ENCODE data around the gene PIP4P1.
A peak's percentile ranks its signal among the peaks of the same experiment; 100 is the strongest.

PIP4P1 gene

DNA sequence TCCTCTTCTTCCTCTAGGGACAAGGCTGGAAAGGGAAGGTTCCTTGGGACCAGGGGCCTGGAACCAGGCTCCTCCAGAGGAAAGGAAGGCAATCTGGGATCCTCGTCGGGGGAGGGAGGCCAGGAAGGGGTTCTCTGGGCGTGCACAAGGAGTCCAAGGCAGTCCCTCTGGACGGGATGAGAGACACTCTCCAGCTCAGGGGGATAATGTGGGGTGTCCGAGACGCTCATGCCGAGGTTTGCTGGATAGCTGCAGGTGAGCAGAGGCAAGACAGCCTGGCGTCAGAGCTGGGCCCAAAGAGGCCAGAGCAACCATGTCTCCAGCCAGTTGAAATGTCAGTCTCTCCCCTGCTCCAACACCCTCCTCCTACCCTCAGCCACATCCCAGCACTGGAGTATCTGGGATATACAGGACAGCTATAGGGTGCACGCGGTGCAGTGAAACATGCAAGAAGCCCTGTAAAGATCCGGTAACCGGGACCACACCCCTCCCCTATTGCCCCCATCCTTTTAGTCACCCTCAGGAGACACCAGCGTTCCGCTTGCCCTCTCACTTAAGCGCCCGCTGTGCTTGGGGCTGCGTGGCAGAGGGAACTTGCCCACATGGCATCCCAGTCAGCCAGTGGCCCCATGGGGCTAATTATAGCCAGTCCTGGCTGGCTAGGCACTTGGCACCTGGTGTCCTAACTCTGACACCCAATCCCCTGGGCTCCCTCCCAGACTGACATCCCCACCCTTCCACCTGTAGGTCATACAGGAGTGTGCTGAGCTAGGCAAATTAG lies 25.5 kb downstream of the PIP4P1 start, which contains the start of gene KLHL33:
TSS of gene KLHL33 (minus strand) at position 585 of the 781 bp plus-strand sequence. CDS start at position 230, 355 bp downstream.
- no peak for DNase-seq (ENCODE audit: low read depth in 2 of 2)

GRCh38 chr14:20434701-20435581 lies 26.3 kb downstream of the PIP4P1 start:
- DNase-seq (ENCODE audit: low read depth in 2 of 2) = no peak

DNA sequence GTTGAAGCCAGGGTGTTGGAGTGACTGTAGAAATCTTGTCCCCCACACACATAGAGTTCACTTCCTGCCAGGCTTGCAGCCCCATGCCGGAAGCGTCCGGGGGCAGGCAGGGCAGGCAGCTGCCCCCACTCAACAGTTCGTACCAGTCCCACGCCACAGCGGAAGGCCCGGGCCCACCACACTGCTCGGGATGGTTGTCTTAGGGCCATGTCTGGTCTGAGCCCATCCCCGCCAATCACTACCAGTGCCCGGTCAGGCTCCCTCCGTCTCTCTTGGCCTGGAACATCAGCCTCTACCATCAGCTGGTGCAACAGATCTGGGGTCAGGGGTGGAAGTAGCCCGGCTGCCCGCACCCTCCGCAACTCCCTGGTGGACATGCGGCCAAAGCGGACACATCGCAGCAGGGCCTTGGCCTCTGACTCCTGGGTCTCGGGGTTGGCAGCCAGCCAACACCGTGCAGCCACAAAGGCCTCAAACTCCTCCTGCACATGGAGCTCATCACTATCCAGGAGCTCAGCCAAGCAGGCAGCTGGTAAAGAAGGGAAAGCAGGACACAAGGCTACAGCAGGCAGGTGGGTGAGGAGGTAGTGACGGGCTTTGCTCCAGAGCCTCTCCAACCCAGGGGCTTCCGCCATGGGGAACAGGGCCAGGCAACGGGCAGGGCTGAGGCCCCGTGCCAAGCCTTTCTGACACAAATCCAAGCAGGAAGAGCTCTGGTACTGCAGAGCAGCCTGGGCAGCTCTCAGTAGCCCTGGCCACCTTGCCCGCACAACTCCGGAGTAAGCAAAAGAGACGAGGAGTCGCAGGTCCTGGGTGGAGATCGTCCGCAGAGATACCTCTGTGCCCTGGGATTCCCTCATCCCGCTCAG lies 31.2 kb downstream of the PIP4P1 start:
- DNase-seq (ENCODE audit: low read depth in 2 of 2) = no peak

DNA sequence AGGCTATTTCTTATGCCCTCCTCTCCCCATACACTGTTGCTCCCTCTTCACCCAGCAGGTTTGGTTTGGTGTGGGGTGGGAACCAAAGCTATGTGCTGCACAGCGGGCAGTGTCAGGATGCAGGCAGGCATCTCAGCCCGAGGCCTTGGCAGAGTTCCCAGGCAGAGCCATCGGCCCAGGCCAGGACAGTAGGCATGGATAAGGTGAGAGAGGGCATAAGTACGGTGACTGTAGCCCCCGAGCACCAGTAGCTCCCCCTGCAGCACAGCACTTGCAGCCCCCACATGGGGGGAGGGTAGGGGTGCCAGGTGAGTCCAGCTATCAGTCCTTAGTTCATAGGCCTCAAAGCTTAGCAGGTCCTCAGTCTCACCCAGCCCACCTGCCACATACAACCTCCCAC lies 32.4 kb downstream of the PIP4P1 start:
- no peak for DNase-seq (ENCODE audit: low read depth in 2 of 2)

- no peak for DNase-seq (ENCODE audit: low read depth in 2 of 2)
Measured at GRCh38 chr14:20428010-20428365, 33.2 kb downstream of the PIP4P1 start.

- no peak for DNase-seq (ENCODE audit: low read depth in 2 of 2)
Measured at GRCh38 chr14:20427231-20428009, 33.8 kb downstream of the PIP4P1 start.

DNA sequence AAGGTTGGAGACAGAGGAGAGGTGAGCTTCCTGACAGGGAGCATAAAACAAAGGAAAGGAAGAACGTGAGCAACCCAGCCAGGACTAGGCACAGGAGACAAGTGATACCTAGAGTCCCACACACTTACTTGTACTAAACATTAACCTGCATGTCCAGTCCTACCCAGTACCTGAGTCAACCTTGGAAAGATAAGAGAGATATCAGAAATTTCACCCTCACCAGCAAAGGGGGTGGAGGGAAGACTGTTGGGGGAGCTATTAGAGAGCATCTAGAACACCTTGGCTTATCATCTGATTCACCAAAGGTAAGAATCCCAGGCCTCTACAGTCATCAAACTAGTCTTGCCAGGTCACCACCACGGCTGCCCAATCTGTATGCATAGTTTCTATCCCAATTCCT lies 36.4 kb downstream of the PIP4P1 start:
- no peak for DNase-seq (ENCODE audit: low read depth in 2 of 2)

DNA sequence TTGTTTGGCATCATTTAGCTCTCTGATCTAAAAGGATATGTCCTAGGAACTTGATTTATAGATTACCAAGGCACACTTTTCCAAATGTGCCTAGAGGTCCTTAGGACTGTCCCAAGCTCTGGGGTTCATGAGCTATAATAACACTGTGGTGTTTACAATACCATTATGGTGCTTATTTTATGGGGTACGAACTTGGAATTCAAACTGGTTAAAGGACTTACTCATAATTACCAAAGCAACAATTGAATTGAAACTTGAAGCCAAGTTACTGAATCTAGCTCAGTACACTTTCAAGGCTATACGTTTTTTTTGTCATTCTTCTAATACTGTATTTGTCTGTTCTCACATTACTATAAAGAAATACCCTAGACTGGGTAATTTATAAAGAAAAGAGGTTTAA lies 38.3 kb downstream of the PIP4P1 start:
- no peak for DNase-seq (ENCODE audit: low read depth in 2 of 2)

DNA sequence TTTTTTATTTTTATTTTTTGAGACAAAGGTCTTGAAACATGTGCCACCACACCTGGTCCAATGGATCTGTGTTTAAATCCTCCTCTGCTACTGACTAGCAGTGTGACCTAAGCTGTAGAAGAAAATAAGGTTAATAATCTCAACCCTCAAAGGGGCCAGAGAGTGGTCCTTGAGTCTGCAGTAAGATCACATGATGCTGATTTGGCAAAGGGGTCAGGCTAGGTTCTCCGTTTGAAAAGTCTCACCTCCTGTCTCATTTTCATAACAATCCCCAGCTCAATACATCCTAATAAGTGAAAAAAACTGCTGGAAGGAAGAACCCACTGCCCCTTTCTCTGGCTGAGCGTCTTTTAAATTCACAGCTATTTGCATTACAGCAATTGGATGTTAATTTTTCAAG lies 40.0 kb downstream of the PIP4P1 start:
- no peak for DNase-seq (ENCODE audit: low read depth in 2 of 2)

DNA sequence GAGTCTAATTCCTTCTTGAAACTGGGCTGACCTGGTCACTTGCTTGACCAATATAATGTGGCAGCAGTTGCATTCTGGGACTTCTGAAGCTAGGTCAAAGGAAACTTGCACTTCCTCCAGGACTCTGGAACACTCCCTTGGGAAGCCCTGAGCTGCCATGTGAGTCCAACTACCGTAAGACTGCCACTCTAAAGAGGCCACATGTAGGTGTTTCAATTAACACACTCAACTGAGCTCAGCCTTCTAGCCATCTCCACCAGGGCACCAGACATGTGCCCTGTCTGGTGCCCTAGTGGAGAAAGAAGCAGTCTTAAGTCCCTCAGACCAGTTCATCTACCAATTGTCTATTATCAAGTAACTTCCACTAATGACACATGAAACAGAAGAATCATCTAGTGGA lies 41.8 kb downstream of the PIP4P1 start:
- no peak for DNase-seq (ENCODE audit: low read depth in 2 of 2)

GRCh38 chr14:20418501-20418909 lies 42.7 kb downstream of the PIP4P1 start:
- no peak for DNase-seq (ENCODE audit: low read depth in 2 of 2)

DNA sequence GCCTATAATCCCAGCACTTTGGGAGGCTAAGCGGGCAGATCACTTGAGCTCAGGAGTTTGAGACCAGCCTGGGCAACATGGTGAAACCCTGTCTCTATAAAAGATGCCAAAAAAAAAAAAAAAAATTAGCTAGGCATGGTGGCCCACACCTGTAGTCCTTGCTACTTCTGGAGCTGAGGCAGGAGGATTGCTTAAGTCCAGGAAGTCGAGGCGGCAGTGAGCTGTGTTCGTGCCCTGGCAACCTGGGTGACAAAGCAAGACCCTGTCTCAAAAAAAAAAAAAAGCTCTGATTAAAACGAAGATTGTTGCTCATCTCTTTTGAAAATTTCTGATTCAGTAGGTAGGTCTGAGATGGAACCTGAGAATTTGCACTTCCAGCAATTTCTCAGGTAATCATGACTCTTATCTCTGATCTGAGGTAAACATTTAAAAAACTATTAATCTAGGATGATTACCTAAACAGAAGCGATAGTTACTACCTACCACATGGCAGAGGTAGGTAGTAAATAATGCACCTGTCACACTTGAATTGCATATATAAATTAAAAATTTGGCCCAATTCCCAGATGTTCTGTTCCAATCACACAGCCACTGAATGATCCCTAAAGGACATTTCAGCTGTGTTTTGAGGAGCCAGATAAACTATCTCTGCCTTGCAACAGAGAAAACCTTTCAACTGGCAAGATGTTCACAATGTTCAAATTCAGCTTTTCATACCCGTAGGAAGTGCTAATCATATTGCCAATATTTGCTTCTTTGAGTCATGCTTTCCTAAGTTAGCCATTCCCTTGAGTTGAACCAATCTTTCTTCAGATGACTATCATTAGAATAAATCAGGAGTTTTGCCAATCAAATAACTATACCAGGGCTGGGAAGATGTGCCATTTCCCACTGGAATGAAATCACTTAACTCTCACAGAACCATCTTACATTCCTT lies 43.7 kb downstream of the PIP4P1 start:
- no peak for DNase-seq (ENCODE audit: low read depth in 2 of 2)

GRCh38 chr14:20416223-20416622 lies 45.0 kb downstream of the PIP4P1 start:
- DNase-seq (ENCODE audit: low read depth in 2 of 2) = no peak

- no peak for DNase-seq (ENCODE audit: low read depth in 2 of 2)
Measured at GRCh38 chr14:20415782-20416206, 45.4 kb downstream of the PIP4P1 start.

DNA sequence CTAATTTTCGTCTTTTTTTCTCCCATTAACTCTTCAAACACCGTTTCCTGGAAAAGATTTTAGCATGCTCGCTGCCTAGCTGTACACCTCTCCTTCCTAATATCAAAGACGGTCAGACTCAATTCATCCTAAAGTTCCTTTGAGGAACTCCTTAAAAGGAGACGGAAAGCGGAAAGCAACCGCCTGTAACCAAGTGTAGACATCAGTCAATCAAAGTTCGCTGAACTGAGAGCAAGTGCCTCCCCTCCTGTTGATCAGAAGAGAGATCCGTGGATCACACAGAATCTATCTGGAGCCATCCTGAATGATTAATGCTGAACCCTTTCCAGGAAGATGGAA lies 47.5 kb downstream of the PIP4P1 start:
- no peak for DNase-seq (ENCODE audit: low read depth in 2 of 2)

- DNase-seq (ENCODE audit: low read depth in 2 of 2) = peak; percentile 25 to 53
Measured at GRCh38 chr14:20412876-20413743, 48.1 kb downstream of the PIP4P1 start, which contains the start of gene TEP1. Gene TEP1, minus strand, starts transcription at chr14:20413501. Its CDS starts 5,062 bp downstream, at chr14:20408439.

DNA sequence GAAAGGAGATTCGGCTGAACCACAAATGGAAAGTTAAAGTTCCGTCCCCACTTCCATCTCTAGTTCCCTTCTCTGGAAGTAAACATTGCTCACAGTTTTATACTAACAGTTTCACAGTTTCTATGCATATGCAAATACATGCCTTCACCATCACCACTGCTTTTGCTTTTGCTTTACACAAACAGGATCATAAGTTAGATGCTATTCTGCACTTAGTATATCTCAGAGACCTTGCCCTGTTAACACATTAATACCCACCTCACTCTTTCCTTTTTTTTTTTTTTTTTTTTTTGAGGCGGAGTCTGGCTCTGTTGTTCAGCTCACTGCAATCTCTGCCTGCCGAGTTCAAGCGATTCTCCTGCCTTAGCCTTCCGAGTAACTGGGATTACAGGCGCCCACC lies 48.8 kb downstream of the PIP4P1 start:
- DNase-seq (ENCODE audit: low read depth in 2 of 2) = no peak

- no peak for DNase-seq (ENCODE audit: low read depth in 2 of 2)
Measured at GRCh38 chr14:20409226-20409625, 52.0 kb downstream of the PIP4P1 start.
